GM23338 (cell line): ENCODE measurements around the gene EGFL7. TPM values are rescaled to one million over a fixed set of nuclear protein-coding genes. Genes with fewer than 3 reads are reported as not detected.

Source experiments
- ATAC-seq: fragments of 200-7000 bp; cut with Tn5 transposase; 3 replicates; pipeline ENCODE4 v1.9.1; 2020
- DNase-seq: peaks from one replicate; pipeline ENCODE4 v3.0.0-alpha.2; 2015; ENCODE audit warnings: low spot score
- H2AFZ ChIP-seq: fragments of 200-600 bp; sonication (generic); 2 replicates; pipeline ENCODE4 v1.8.0; 2016; ENCODE audit warnings: antibody characterized with exemption, mild to moderate bottlenecking, moderate library complexity
- H3F3A ChIP-seq: fragments of 200-600 bp; sonication (generic); replicated peaks from 2 replicates; pipeline ENCODE4 v1.8.0; 2017; ENCODE audit warnings: antibody characterized with exemption, mixed run types, low read depth
- H3K27ac ChIP-seq: fragments of 200-600 bp; sonication (generic); 2 replicates; pipeline ENCODE4 v1.6.1; 2016; ENCODE audit warnings: low read depth
- H3K27me3 ChIP-seq: fragments of 200-600 bp; sonication (generic); 2 replicates; pipeline ENCODE4 v1.8.0; 2016; ENCODE audit warnings: mild to moderate bottlenecking, mixed run types, moderate library complexity; ENCODE audit not compliant: insufficient read depth
- H3K36me3 ChIP-seq: fragments of 200-600 bp; sonication (generic); 2 replicates; pipeline ENCODE4 v1.8.0; 2016; ENCODE audit warnings: mild to moderate bottlenecking; ENCODE audit not compliant: insufficient read depth
- H3K4me1 ChIP-seq: fragments of 200-600 bp; sonication (generic); 2 replicates; pipeline ENCODE4 v1.8.0; 2016; ENCODE audit warnings: mild to moderate bottlenecking, moderate library complexity; ENCODE audit not compliant: insufficient read depth
- H3K4me2 ChIP-seq: fragments of 200-600 bp; sonication (generic); 2 replicates; pipeline ENCODE4 v1.7.1; 2017; ENCODE audit warnings: mixed run types
- H3K4me3 ChIP-seq: fragments of 200-600 bp; sonication (generic); 2 replicates; pipeline ENCODE4 v1.6.1; 2016; ENCODE audit warnings: mixed run types
- H3K79me2 ChIP-seq: fragments of 200-600 bp; sonication (generic); replicated peaks from 2 replicates; pipeline ENCODE4 v1.8.0; 2017; ENCODE audit warnings: mild to moderate bottlenecking; ENCODE audit not compliant: insufficient read depth
- H3K9me2 ChIP-seq: fragments of 200-600 bp; sonication (generic); 2 replicates; pipeline ENCODE4 v1.8.0; 2017; ENCODE audit not compliant: insufficient read depth
- H4K20me1 ChIP-seq: fragments of 200-600 bp; sonication (generic); replicated peaks from 2 replicates; pipeline ENCODE4 v1.8.0; 2017; ENCODE audit warnings: mild to moderate bottlenecking; ENCODE audit not compliant: insufficient read depth
- H3K27ac Mint-ChIP-seq: 2 replicates; pipeline ENCODE4 v1.8.0; 2020; ENCODE audit warnings: inconsistent platforms, mild to moderate bottlenecking, moderate library complexity, mixed read lengths
- H3K27me3 Mint-ChIP-seq: 3 replicates; pipeline ENCODE4 v1.8.0; 2022; ENCODE audit warnings: low read depth, mild to moderate bottlenecking, moderate library complexity, mixed read lengths, inconsistent platforms; ENCODE audit not compliant: insufficient read depth, poor library complexity
- H3K36me3 Mint-ChIP-seq: 3 replicates; pipeline ENCODE4 v1.8.0; 2021; ENCODE audit warnings: low read depth, mild to moderate bottlenecking, inconsistent platforms, moderate library complexity, mixed read lengths
- H3K4me1 Mint-ChIP-seq: 3 replicates; pipeline ENCODE4 v1.8.0; 2020; ENCODE audit warnings: mild to moderate bottlenecking, inconsistent platforms, mixed read lengths
- H3K4me3 Mint-ChIP-seq: 3 replicates; pipeline ENCODE4 v1.8.0; 2021; ENCODE audit warnings: moderate library complexity, mild to moderate bottlenecking, inconsistent platforms, mixed read lengths
- H3K9me3 Mint-ChIP-seq: 3 replicates; pipeline ENCODE4 v1.8.0; 2020; ENCODE audit warnings: moderate library complexity, mild to moderate bottlenecking, inconsistent platforms, mixed read lengths
- CREB1 ChIP-seq: fragments of 250-450 bp; sonication (Bioruptor Pico); IDR thresholded peaks from 2 replicates; pipeline ENCODE4 v1.5.0; 2020; ENCODE audit warnings: low read depth, mild to moderate bottlenecking, moderate library complexity
- ETS1 ChIP-seq: IDR thresholded peaks from 2 replicates; pipeline ENCODE4 v1.6.1; 2016; ENCODE audit warnings: antibody characterized with exemption
- EZH2 ChIP-seq: fragments of 200-600 bp; sonication (generic); IDR thresholded peaks from one replicate; pipeline ENCODE4 v1.8.0; 2017; ENCODE audit warnings: antibody characterized with exemption, mild to moderate bottlenecking, low read depth; ENCODE audit not compliant: unreplicated experiment
- EZH2phosphoT487 ChIP-seq: fragments of 200-600 bp; sonication (generic); IDR thresholded peaks from one replicate; pipeline ENCODE4 v1.8.1; 2018; ENCODE audit warnings: antibody characterized with exemption; ENCODE audit not compliant: unreplicated experiment
- JUNB ChIP-seq: IDR thresholded peaks from one replicate; pipeline ENCODE4 v1.6.1; 2016; ENCODE audit warnings: antibody characterized with exemption; ENCODE audit not compliant: unreplicated experiment
- NANOG ChIP-seq: IDR thresholded peaks from 2 replicates; pipeline ENCODE4 v1.6.1; 2016; ENCODE audit warnings: antibody characterized with exemption, borderline replicate concordance
- POLR2AphosphoS5 ChIP-seq: IDR thresholded peaks from 2 replicates; pipeline ENCODE4 v1.6.1; 2016; ENCODE audit warnings: antibody characterized with exemption, low read depth
- STAT1 ChIP-seq: IDR thresholded peaks from one replicate; pipeline ENCODE4 v1.6.1; 2016; ENCODE audit warnings: antibody characterized with exemption; ENCODE audit not compliant: unreplicated experiment
- ZNF114 ChIP-seq: fragments of 250-450 bp; sonication (Bioruptor Pico); IDR thresholded peaks from 2 replicates; pipeline ENCODE4 v1.5.0; 2020; ENCODE audit warnings: mild to moderate bottlenecking, moderate library complexity
- ZNF331 ChIP-seq: fragments of 250-450 bp; sonication (Bioruptor Pico); IDR thresholded peaks from 2 replicates; pipeline ENCODE4 v1.5.0; 2020; ENCODE audit warnings: low read depth, mild to moderate bottlenecking, moderate library complexity
- ZNF462 ChIP-seq: fragments of 250-450 bp; sonication (Bioruptor Pico); IDR thresholded peaks from 2 replicates; pipeline ENCODE4 v1.5.0; 2020; ENCODE audit warnings: mild to moderate bottlenecking, moderate library complexity
- polyA plus RNA-seq: library from polyadenylated mRNA; unstranded; fragments of >200 nt; fragmentation: Nextera tagmentation; extraction: Ambion mirVana; gene quantifications from 2 replicates; pipeline ENCODE4 v1.2.1, GENCODE V29; 2016
- total RNA-seq: library from RNA; depleted of rRNA; stranded (reverse); fragments of >200 nt; shearing (Covaris generic); gene quantifications from 2 replicates; pipeline ENCODE4 v1.2.3, GENCODE V29; 2014
- TF ChIP-seq, protein P1 (sequence below): IDR thresholded peaks from one replicate; pipeline ENCODE4 v1.6.1; 2018; ENCODE audit warnings: antibody characterized with exemption; ENCODE audit not compliant: unreplicated experiment
- TF ChIP-seq, protein P2 (sequence below), 2 experiments: fragments of 200-600 bp in 1 of 2; sonication (generic) in 1 of 2; conservative IDR thresholded peaks; 2 replicates each; pipeline versions ENCODE4 v1.5.1 to v1.6.1; 2016 to 2017; ENCODE audit warnings: antibody characterized with exemption in 2 of 2, low read depth in 2 of 2, mild to moderate bottlenecking in 2 of 2, moderate library complexity in 1 of 2

EGFL7 gene
- total and polyA plus RNA-seq, 2 experiments from 2014 or later = 44.4 to 60.8 TPM

GRCh38 chr9:136720898-136721338, 58.2 kb downstream of the EGFL7 start:
- Mint-ChIP-seq H3K4me3 (no peak overlapping the region), H3K9me3 (no peaks in the 10 kb centered on the region), H3K36me3 (peaks cover 34% of the 10 kb centered on the region), H3K4me1 (peaks cover 8% of the 10 kb centered on the region), H3K27me3 (peaks cover 32% of the 10 kb centered on the region), H3K27ac (peak overlapping the region; percentile 7; the same call in 1 of the 2 replicates)
- Histone ChIP-seq H3K36me3 (peaks cover 19% of the 10 kb centered on the region), H3K27ac (peak overlapping the region; percentile 32; the same call in 1 of the 2 replicates), H3K79me2 (peaks cover 7% of the 10 kb centered on the region), H3K4me3 (no peak overlapping the region), H3K4me1 (no peaks in the 10 kb centered on the region; the same call in 1 of the 2 replicates), H4K20me1 (peaks cover 17% of the 10 kb centered on the region), H3K27me3 (no peaks in the 10 kb centered on the region), H2AFZ (no peak overlapping the region), H3K9me2 (no peaks in the 10 kb centered on the region), H3F3A (peaks cover 33% of the 10 kb centered on the region), H3K4me2 (no peak overlapping the region)
- TF ChIP-seq EZH2phosphoT487 (no peak), ZNF462 (CRISPR knock-in tag) (no peak), ETS1 (no peak), POLR2AphosphoS5 (no peak), STAT1 (no peak), ZNF331 (no peak), EZH2 (no peak), CREB1 (CRISPR knock-in tag) (no peak), NANOG (no peak), JUNB (no peak), ZNF114 (CRISPR knock-in tag) (no peak)
- TF ChIP-seq, protein P1, sequence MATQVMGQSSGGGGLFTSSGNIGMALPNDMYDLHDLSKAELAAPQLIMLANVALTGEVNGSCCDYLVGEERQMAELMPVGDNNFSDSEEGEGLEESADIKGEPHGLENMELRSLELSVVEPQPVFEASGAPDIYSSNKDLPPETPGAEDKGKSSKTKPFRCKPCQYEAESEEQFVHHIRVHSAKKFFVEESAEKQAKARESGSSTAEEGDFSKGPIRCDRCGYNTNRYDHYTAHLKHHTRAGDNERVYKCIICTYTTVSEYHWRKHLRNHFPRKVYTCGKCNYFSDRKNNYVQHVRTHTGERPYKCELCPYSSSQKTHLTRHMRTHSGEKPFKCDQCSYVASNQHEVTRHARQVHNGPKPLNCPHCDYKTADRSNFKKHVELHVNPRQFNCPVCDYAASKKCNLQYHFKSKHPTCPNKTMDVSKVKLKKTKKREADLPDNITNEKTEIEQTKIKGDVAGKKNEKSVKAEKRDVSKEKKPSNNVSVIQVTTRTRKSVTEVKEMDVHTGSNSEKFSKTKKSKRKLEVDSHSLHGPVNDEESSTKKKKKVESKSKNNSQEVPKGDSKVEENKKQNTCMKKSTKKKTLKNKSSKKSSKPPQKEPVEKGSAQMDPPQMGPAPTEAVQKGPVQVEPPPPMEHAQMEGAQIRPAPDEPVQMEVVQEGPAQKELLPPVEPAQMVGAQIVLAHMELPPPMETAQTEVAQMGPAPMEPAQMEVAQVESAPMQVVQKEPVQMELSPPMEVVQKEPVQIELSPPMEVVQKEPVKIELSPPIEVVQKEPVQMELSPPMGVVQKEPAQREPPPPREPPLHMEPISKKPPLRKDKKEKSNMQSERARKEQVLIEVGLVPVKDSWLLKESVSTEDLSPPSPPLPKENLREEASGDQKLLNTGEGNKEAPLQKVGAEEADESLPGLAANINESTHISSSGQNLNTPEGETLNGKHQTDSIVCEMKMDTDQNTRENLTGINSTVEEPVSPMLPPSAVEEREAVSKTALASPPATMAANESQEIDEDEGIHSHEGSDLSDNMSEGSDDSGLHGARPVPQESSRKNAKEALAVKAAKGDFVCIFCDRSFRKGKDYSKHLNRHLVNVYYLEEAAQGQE = no peak
- TF ChIP-seq, protein P2, sequence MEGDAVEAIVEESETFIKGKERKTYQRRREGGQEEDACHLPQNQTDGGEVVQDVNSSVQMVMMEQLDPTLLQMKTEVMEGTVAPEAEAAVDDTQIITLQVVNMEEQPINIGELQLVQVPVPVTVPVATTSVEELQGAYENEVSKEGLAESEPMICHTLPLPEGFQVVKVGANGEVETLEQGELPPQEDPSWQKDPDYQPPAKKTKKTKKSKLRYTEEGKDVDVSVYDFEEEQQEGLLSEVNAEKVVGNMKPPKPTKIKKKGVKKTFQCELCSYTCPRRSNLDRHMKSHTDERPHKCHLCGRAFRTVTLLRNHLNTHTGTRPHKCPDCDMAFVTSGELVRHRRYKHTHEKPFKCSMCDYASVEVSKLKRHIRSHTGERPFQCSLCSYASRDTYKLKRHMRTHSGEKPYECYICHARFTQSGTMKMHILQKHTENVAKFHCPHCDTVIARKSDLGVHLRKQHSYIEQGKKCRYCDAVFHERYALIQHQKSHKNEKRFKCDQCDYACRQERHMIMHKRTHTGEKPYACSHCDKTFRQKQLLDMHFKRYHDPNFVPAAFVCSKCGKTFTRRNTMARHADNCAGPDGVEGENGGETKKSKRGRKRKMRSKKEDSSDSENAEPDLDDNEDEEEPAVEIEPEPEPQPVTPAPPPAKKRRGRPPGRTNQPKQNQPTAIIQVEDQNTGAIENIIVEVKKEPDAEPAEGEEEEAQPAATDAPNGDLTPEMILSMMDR (conservative IDR thresholded peaks at IDR 0.05; ENCODE audit: low read depth in 2 of 2) = no peak
- DNase-seq (no peak), ATAC-seq (no peak)
